IMR-90 (cell line): ENCODE data around the gene ZNF132. TPM values are rescaled to one million over a fixed set of nuclear protein-coding genes. Genes with fewer than 3 reads are reported as not detected.

Experiments used
- ATAC-seq: fragments of 200-7000 bp; cut with Tn5 transposase; 2 replicates; pipeline ENCODE4 v1.9.1; 2020; ENCODE audit warnings: low read depth, mild to moderate bottlenecking, moderate library complexity
- BruUV-seq: library from RNA; stranded (reverse); fragments of 400-500 nt; replicated peaks from 2 replicates; lab custom pipeline; 2021; lab: Mats Ljungman, UMichigan
- CTCF ChIA-PET: fragments of 300-600 bp; formaldehyde crosslinking; extraction: SDS; loops from one replicate; lab custom pipeline; 2021; ENCODE audit warnings: antibody characterized with exemption; lab: Yijun Ruan, JAX
- POLR2A ChIA-PET: fragments of 300-600 bp; sonication (Branson Sonifier 250); formaldehyde crosslinking; loops from one replicate; lab custom pipeline; 2022; ENCODE audit warnings: antibody characterized with exemption; ENCODE audit not compliant: unreplicated experiment; lab: Charles Lee
- DNase-seq: peaks from one replicate; pipeline ENCODE4 v3.0.0; 2013
- H2AFZ ChIP-seq: replicated peaks from 2 replicates; pipeline ENCODE3; 2013; ENCODE audit warnings: low read length, mild to moderate bottlenecking; ENCODE audit not compliant: poor library complexity
- H2AK5ac ChIP-seq: 2 replicates; pipeline ENCODE4 v1.6.1; 2013; ENCODE audit warnings: low read depth, low read length, inconsistent platforms
- H2AK9ac ChIP-seq: replicated peaks from 2 replicates; pipeline ENCODE3; 2013; ENCODE audit warnings: mild to moderate bottlenecking, low read depth, low read length, moderate library complexity; ENCODE audit not compliant: poor library complexity
- H2BK120ac ChIP-seq: 2 replicates; pipeline ENCODE4 v1.6.1; 2013; ENCODE audit warnings: low read depth, low read length, inconsistent platforms
- H2BK15ac ChIP-seq: 3 replicates; pipeline ENCODE4 v1.6.1; 2013; ENCODE audit warnings: low read depth, low read length, inconsistent platforms
- H2BK20ac ChIP-seq: 2 replicates; pipeline ENCODE4 v1.6.1; 2013; ENCODE audit warnings: low read depth, mild to moderate bottlenecking, inconsistent platforms, low read length, moderate library complexity
- H2BK5ac ChIP-seq: 2 replicates; pipeline ENCODE4 v1.6.1; 2013; ENCODE audit warnings: mild to moderate bottlenecking, low read depth, low read length, inconsistent platforms; ENCODE audit not compliant: poor library complexity, severe bottlenecking
- H3K14ac ChIP-seq: replicated peaks from 2 replicates; pipeline ENCODE4 v1.6.1; 2013; ENCODE audit warnings: low read depth, low read length, inconsistent platforms
- H3K18ac ChIP-seq: 2 replicates; pipeline ENCODE4 v1.6.1; 2013; ENCODE audit warnings: low read depth, low read length, control low read depth
- H3K23ac ChIP-seq: 2 replicates; pipeline ENCODE4 v1.6.1; 2013; ENCODE audit warnings: low read depth, low read length, inconsistent platforms
- H3K27ac ChIP-seq: 2 replicates; pipeline ENCODE4 v1.5.1; 2013; ENCODE audit warnings: mild to moderate bottlenecking, control low read depth, low read length; ENCODE audit not compliant: insufficient read depth
- H3K27me3 ChIP-seq: 2 replicates; pipeline ENCODE4 v1.6.1; 2013; ENCODE audit warnings: low read length; ENCODE audit not compliant: control insufficient read depth, insufficient read depth
- H3K36me3 ChIP-seq: 2 replicates; pipeline ENCODE4 v1.6.1; 2013; ENCODE audit warnings: low read length, mixed read lengths; ENCODE audit not compliant: control insufficient read depth, insufficient read depth
- H3K4ac ChIP-seq: 2 replicates; pipeline ENCODE4 v1.6.1; 2013; ENCODE audit warnings: low read depth, low read length, inconsistent platforms
- H3K4me1 ChIP-seq: 2 replicates; pipeline ENCODE4 v1.6.1; 2013; ENCODE audit warnings: low read length, mixed read lengths; ENCODE audit not compliant: control insufficient read depth, insufficient read depth
- H3K4me2 ChIP-seq: 2 replicates; pipeline ENCODE4 v1.6.1; 2013; ENCODE audit warnings: low read depth, mild to moderate bottlenecking, control low read depth, low read length, moderate library complexity
- H3K4me3 ChIP-seq: 2 replicates; pipeline ENCODE4 v1.5.1; 2013; ENCODE audit warnings: low read depth, mild to moderate bottlenecking, control low read depth, low read length, moderate library complexity; ENCODE audit not compliant: insufficient read depth
- H3K56ac ChIP-seq: 2 replicates; pipeline ENCODE4 v1.6.1; 2013; ENCODE audit warnings: low read length, inconsistent platforms; ENCODE audit not compliant: insufficient read depth; ENCODE audit errors: extremely low read depth
- H3K79me1 ChIP-seq, 2 experiments: 2 replicates each; pipeline ENCODE4 v1.6.1; 2013; ENCODE audit warnings: low read length in 2 of 2, inconsistent platforms in 1 of 2, low read depth in 1 of 2
- H3K9ac ChIP-seq: 2 replicates; pipeline ENCODE4 v1.6.1; 2013; ENCODE audit warnings: low read depth, low read length, control low read depth
- H3K9me1 ChIP-seq: 2 replicates; pipeline ENCODE4 v1.6.1; 2013; ENCODE audit warnings: low read length, inconsistent platforms; ENCODE audit not compliant: insufficient read depth
- H3K9me3 ChIP-seq: 2 replicates; pipeline ENCODE4 v1.6.1; 2013; ENCODE audit warnings: low read length; ENCODE audit not compliant: control insufficient read depth, insufficient read depth
- H4K20me1 ChIP-seq: 2 replicates; pipeline ENCODE4 v1.6.1; 2013; ENCODE audit warnings: low read length, inconsistent platforms; ENCODE audit not compliant: insufficient read depth
- H4K5ac ChIP-seq: 2 replicates; pipeline ENCODE4 v1.6.1; 2013; ENCODE audit warnings: mild to moderate bottlenecking, low read depth, low read length, control low read depth
- H4K8ac ChIP-seq, 2 experiments: 2 replicates each; pipeline ENCODE4 v1.6.1; 2013; ENCODE audit warnings: low read depth in 2 of 2, low read length in 2 of 2, control low read depth in 1 of 2, inconsistent platforms in 1 of 2
- H4K91ac ChIP-seq: 2 replicates; pipeline ENCODE4 v1.6.1; 2013; ENCODE audit warnings: low read depth, low read length, inconsistent platforms; ENCODE audit not compliant: insufficient read depth
- CHD1 ChIP-seq: IDR thresholded peaks from 2 replicates; pipeline ENCODE4 v1.6.1; 2012; ENCODE audit warnings: low read depth, low read length, improper control_type of control experiment
- FOS ChIP-seq: fragments of 150-350 bp; IDR thresholded peaks from 2 replicates; pipeline ENCODE4 v1.6.1; 2016; ENCODE audit warnings: low read depth, low read length
- MAFK ChIP-seq: IDR thresholded peaks from 2 replicates; pipeline ENCODE4 v1.6.1; 2012; ENCODE audit warnings: low read depth, low read length, improper control_type of control experiment
- MXI1 ChIP-seq: IDR thresholded peaks from 2 replicates; pipeline ENCODE4 v1.6.1; 2012; ENCODE audit warnings: low read depth, mild to moderate bottlenecking, low read length, moderate library complexity, borderline replicate concordance
- POLR2A ChIP-seq: IDR thresholded peaks from 2 replicates; pipeline ENCODE4 v1.6.1; 2012; ENCODE audit warnings: mild to moderate bottlenecking, low read depth, low read length
- RAD21 ChIP-seq: IDR thresholded peaks from 2 replicates; pipeline ENCODE4 v1.6.1; 2012; ENCODE audit warnings: low read length, improper control_type of control experiment
- RCOR1 ChIP-seq: IDR thresholded peaks from 2 replicates; pipeline ENCODE4 v1.6.1; 2012; ENCODE audit warnings: mild to moderate bottlenecking, low read length, improper control_type of control experiment; ENCODE audit not compliant: insufficient replicate concordance
- RFX5 ChIP-seq: IDR thresholded peaks from 2 replicates; pipeline ENCODE4 v1.8.0; 2012; ENCODE audit warnings: low read depth, mild to moderate bottlenecking, low read length, moderate library complexity
- SMC3 ChIP-seq: fragments of 150-350 bp; IDR thresholded peaks from 2 replicates; pipeline ENCODE4 v1.6.1; 2016; ENCODE audit warnings: low read depth, mild to moderate bottlenecking, antibody characterized with exemption, low read length, moderate library complexity
- WGBS, 2 experiments: methylation state at CpG; one replicate each; pipeline versions ENCODE4 v1.1.5 to v1.1.7; 2013; ENCODE audit warnings: missing lambda C conversion rate in 2 of 2; ENCODE audit not compliant: insufficient read length in 1 of 2; ENCODE audit errors: extremely low coverage in 2 of 2; 5-methylcytosine and 5-hydroxymethylcytosine counted together
- dilution Hi-C: fragments of 300-500 bp; cut with HindIII; formaldehyde crosslinking; loops from one replicate; pipeline ENCODE4 v1.14.3; 2018; ENCODE audit warnings: low sequenced_read_pairs; ENCODE audit not compliant: unreplicated experiment
- in situ Hi-C: fragments of 300-500 bp; cut with MboI; formaldehyde crosslinking; loops from 3 replicates; pipeline ENCODE4 v1.14.3; 2019; ENCODE audit warnings: low sequenced_read_pairs, inconsistent platforms, mixed read lengths
- intact Hi-C: fragments of 100-400 bp; cut with micrococcal nuclease; formaldehyde crosslinking; loops from 2 replicates; pipeline ENCODE4 v1.10.0; 2022
- polyA plus RNA-seq, 3 experiments: library from polyadenylated mRNA; depleted of rRNA; stranded (reverse); fragments of >200 nt; gene quantifications; 2 replicates each; pipeline ENCODE4 v1.2.3, GENCODE V29; 2012; ENCODE audit warnings: low replicate concordance in 1 of 3
- total RNA-seq: library from RNA; depleted of rRNA; stranded (reverse); fragments of >200 nt; gene quantifications from 2 replicates; pipeline ENCODE4 v1.2.3, GENCODE V29; 2012
- TF ChIP-seq, protein P1 (sequence below): conservative IDR thresholded peaks from 2 replicates; pipeline ENCODE4 v1.5.1; 2012; ENCODE audit warnings: mild to moderate bottlenecking, low read depth, low read length, improper control_type of control experiment

The ZNF132 gene
- total and polyA plus RNA-seq, 2 of the 4 experiments (the other 2 are of a cell fraction): 2.4 to 13.6 TPM

DNA sequence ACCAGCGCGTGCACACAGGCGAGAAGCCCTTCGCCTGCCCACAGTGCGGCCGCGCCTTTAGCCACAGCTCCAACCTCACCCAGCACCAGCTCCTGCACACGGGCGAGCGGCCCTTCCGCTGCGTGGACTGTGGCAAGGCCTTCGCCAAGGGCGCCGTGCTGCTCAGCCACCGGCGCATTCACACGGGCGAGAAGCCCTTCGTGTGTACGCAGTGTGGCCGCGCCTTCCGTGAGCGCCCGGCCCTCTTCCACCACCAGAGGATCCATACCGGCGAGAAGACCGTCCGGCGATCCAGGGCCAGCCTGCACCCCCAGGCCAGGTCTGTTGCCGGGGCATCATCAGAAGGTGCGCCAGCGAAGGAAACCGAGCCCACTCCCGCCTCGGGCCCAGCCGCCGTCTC is 31.8 kb upstream of the ZNF132 start:
- H3K4me2 ChIP-seq: no peak overlapping the region
- H2AK9ac ChIP-seq: no peak overlapping the region
- no peak overlapping the region for H2BK15ac ChIP-seq
- no peak overlapping the region for H4K8ac ChIP-seq
- no peaks in the 10 kb centered on the region for H3K9me3 ChIP-seq
- H2AFZ ChIP-seq: no peak overlapping the region
- dilution Hi-C loops: no loop called here
- H2BK20ac ChIP-seq: no peak overlapping the region
- H3K9me1 ChIP-seq: peaks cover 32% of the 10 kb centered on the region
- H3K56ac ChIP-seq: no peak overlapping the region
- DNase-seq (no peak), ATAC-seq (no peak)
- intact Hi-C loops: no loop called here
- no TSS peak for BruUV-seq
- no peak overlapping the region for H2BK5ac ChIP-seq
- no peak overlapping the region for H3K23ac ChIP-seq
- no peak overlapping the region for H3K4ac ChIP-seq
- no peak overlapping the region for H2BK120ac ChIP-seq
- H4K5ac ChIP-seq: no peak overlapping the region
- CTCF ChIA-PET: no interaction called here
- H3K18ac ChIP-seq: no peak overlapping the region
- H4K20me1 ChIP-seq: peaks cover 30% of the 10 kb centered on the region
- peaks cover 24% of the 10 kb centered on the region for H3K4me1 ChIP-seq
- TF ChIP-seq SMC3 (no peak), MXI1 (no peak), RCOR1 (no peak), CHD1 (no peak), MAFK (no peak), POLR2A (no peak), RAD21 (no peak), RFX5 (no peak), FOS (no peak)
- TF ChIP-seq, protein P1, sequence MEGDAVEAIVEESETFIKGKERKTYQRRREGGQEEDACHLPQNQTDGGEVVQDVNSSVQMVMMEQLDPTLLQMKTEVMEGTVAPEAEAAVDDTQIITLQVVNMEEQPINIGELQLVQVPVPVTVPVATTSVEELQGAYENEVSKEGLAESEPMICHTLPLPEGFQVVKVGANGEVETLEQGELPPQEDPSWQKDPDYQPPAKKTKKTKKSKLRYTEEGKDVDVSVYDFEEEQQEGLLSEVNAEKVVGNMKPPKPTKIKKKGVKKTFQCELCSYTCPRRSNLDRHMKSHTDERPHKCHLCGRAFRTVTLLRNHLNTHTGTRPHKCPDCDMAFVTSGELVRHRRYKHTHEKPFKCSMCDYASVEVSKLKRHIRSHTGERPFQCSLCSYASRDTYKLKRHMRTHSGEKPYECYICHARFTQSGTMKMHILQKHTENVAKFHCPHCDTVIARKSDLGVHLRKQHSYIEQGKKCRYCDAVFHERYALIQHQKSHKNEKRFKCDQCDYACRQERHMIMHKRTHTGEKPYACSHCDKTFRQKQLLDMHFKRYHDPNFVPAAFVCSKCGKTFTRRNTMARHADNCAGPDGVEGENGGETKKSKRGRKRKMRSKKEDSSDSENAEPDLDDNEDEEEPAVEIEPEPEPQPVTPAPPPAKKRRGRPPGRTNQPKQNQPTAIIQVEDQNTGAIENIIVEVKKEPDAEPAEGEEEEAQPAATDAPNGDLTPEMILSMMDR: no peak
- no peak overlapping the region for H3K9ac ChIP-seq
- no peak overlapping the region for H3K27ac ChIP-seq
- no peak overlapping the region for H4K91ac ChIP-seq
- H3K36me3 ChIP-seq: peaks cover 29% of the 10 kb centered on the region
- no peak overlapping the region for H3K14ac ChIP-seq
- WGBS, 2 experiments: 94% methylated on average over 28 of the region's 39 CpGs; no CpG with 5 or more reads in 1 of the 2 experiments
- peaks cover 17 to 56% of the 10 kb centered on the region in 2 experiments for H3K79me1 ChIP-seq
- in situ Hi-C loops: no loop called here
- no peak overlapping the region for H3K4me3 ChIP-seq
- no peak overlapping the region for H2AK5ac ChIP-seq
- H3K27me3 ChIP-seq: no peaks in the 10 kb centered on the region
- POLR2A ChIA-PET: no interaction called here
